HG03135 (cell line): ENCODE measurements around the gene SPANXN1.
"Not testable (repeated sequence)": the region's sequence is repeated elsewhere in the genome, so short reads cannot be mapped to it uniquely, and the experiment has no call there.

Experiments
- ATAC-seq: cut with Tn5 transposase; IDR thresholded peaks from one replicate; pipeline ENCODE4 v1.9.1; 2021; ENCODE audit warnings: mild to moderate bottlenecking, moderate library complexity; ENCODE audit not compliant: unreplicated experiment

Gene SPANXN1, protein sequence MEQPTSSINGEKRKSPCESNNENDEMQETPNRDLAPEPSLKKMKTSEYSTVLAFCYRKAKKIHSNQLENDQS

DNA sequence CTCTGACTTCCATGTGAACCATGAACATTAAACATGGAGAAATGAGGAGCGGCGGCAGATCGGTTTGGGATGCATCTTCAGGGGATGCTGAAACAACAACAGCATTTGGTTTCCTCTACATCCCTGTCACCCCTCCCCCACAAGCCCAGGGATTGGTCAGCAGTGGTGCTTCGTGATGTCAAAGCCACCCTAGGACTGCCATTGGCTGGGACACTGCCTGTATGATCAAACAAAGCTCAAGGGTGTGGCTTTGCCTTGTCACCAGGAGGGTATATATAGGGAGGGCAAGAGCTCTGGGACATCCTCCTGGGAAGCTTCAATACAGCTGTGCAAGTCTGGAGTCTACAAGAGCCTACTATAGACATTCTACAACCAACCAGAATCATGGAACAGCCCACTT is at the start of gene SPANXN1:
Gene SPANXN1, plus strand, starts transcription at position 301 of the 400 bp plus-strand sequence. Its CDS starts 84 bp downstream, at position 385.
- ATAC-seq: not testable (repeated sequence)

- no peak for ATAC-seq
Measured at GRCh38 chrX:145199078-145199477, 48.2 kb upstream of the SPANXN1 start.

DNA sequence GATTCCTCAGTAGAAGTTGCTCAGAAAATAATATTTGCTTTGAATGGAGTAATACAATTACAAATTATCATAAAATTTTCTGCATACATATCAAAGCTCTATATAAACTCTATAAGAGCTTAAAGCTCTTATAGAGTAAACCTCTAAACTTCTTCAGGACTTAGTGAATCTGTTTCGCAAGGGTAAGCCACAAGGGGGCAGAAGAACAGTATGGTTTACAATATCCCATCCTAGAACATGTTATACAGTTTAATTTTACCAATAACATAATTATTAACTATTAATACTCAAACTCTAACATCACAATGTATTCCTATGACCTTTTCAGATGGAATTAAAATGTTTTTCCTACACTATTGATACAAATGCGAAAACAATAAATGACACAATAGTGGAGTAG is 33.8 kb upstream of the SPANXN1 start:
- ATAC-seq: no peak

GRCh38 chrX:145292218-145292617 is 44.9 kb downstream of the SPANXN1 start:
- no peak for ATAC-seq
